Skeletal muscle satellite cell (primary cell): ENCODE results near the gene ANKRD6.

Source experiments
- H3K27me3 ChIP-seq: 2 replicates; pipeline ENCODE4 v1.7.0; 2013; ENCODE audit warnings: low read length; ENCODE audit not compliant: control insufficient read depth, insufficient read depth
- H3K36me3 ChIP-seq: 2 replicates; pipeline ENCODE4 v1.7.0; 2013; ENCODE audit warnings: mild to moderate bottlenecking, control low read depth, low read length; ENCODE audit not compliant: insufficient read depth
- H3K4me1 ChIP-seq: 2 replicates; pipeline ENCODE4 v1.7.0; 2013; ENCODE audit warnings: low read length; ENCODE audit not compliant: control insufficient read depth, insufficient read depth
- H3K4me2 ChIP-seq: 2 replicates; pipeline ENCODE4 v1.7.0; 2013; ENCODE audit warnings: mild to moderate bottlenecking, low read length
- H3K4me3 ChIP-seq: 2 replicates; pipeline ENCODE4 v1.7.0; 2013; ENCODE audit warnings: low read length
- H3K9ac ChIP-seq: 2 replicates; pipeline ENCODE4 v1.7.0; 2013; ENCODE audit warnings: mild to moderate bottlenecking, low read depth, low read length, moderate library complexity
- H3K9me3 ChIP-seq: replicated peaks from 2 replicates; pipeline ENCODE4 v1.7.0; 2013; ENCODE audit warnings: mild to moderate bottlenecking, control low read depth, low read length

The ANKRD6 gene

DNA sequence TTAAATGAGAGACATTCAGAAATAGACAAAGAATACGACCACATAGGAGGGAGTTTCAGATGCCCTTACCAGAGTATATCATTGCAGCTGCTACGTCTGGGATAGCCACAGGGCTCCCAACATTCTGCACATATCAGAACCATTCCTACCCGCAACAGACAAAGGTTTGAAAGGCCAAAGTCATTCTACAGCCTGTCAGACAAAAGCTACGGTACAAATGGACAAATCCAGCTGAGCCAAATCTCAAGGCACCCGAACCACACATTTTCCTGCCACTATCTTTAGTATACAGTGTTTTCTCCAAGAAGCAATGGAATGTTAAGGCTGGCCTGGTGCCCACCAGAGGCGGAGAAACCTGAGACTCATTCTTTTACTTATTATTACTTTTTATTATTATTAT, 236.1 kb downstream of the ANKRD6 start:
- H3K36me3 ChIP-seq: peaks cover 46% of the 10 kb centered on the region
- no peak overlapping the region for H3K4me2 ChIP-seq
- no peak overlapping the region for H3K9ac ChIP-seq
- H3K9me3 ChIP-seq: no peaks in the 10 kb centered on the region
- no peak overlapping the region for H3K4me3 ChIP-seq
- H3K4me1 ChIP-seq: no peaks in the 10 kb centered on the region
- no peaks in the 10 kb centered on the region for H3K27me3 ChIP-seq

DNA sequence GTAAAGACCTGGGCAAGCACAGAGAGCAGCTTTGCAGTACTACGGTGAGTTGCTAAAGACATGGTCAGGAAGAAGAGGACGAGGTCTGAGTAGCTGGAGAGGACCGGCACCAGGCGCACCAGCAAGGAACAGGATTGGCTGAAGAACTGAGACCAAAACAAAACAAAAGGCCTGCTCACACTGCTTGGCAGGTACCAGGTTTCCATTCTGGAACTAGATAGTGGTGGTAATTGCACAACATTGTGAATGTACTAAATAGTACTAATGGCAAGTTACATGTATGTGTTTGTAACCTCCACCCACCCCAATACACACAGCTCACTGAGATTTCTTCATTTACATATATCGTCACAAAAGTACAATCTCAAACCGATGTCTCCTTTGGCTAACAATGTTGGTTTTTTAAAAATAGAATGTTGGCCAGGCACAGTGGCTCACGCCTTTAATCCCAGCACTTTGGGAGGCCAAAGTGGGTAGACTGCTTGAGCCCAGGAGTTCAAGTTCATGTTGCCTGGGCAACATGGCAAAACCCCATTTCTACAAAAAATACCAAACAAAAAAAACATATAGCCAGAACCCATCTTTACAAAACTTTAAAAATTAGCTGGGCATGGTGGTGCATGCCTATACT, 238.1 kb downstream of the ANKRD6 start:
- Histone ChIP-seq H3K36me3 (peaks cover 61% of the 10 kb centered on the region), H3K9ac (no peak overlapping the region), H3K4me3 (no peak overlapping the region), H3K4me1 (no peaks in the 10 kb centered on the region), H3K27me3 (no peaks in the 10 kb centered on the region), H3K4me2 (no peak overlapping the region), H3K9me3 (no peaks in the 10 kb centered on the region)

DNA sequence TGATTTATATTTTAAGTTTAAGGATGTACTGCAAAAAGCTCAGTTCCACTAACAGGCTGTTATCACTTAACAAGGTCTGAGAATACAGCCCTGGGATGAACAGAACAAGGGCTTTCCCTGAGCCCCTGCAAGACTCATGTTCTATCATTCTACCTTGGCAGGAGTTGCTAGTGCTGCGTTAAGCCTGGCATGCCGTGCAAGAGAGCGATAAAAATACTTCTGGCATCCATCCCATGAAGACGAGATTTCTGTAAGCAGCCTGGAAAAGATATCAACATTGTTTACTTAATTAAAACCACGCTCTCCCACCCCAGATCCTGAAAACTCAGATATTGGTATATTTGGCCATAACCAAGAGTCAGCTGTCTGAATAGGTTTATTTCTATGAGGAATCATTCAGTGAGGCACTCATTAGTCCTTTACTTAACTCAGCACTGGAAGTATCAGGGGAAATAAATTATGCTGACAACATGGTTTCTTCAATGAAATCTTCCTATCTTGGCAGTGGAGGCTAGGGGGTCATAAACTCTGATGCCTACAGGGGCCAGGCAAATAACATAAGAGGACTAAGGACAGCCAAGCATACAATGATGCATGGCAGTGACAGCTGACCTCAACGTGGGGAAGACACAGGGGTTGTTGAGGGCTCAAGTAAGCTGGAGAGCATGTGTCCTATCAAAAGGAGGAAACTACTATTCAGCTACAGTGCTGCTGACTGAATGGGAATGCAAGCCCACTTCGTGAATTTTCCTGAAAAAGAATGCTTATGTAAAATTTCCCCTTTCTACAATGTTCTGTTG, 243.2 kb downstream of the ANKRD6 start:
- no peaks in the 10 kb centered on the region for H3K4me1 ChIP-seq
- no peak overlapping the region for H3K4me3 ChIP-seq
- H3K9me3 ChIP-seq: no peaks in the 10 kb centered on the region
- no peaks in the 10 kb centered on the region for H3K27me3 ChIP-seq
- peaks cover 87% of the 10 kb centered on the region for H3K36me3 ChIP-seq
- H3K9ac ChIP-seq: no peak overlapping the region
- H3K4me2 ChIP-seq: no peak overlapping the region

DNA sequence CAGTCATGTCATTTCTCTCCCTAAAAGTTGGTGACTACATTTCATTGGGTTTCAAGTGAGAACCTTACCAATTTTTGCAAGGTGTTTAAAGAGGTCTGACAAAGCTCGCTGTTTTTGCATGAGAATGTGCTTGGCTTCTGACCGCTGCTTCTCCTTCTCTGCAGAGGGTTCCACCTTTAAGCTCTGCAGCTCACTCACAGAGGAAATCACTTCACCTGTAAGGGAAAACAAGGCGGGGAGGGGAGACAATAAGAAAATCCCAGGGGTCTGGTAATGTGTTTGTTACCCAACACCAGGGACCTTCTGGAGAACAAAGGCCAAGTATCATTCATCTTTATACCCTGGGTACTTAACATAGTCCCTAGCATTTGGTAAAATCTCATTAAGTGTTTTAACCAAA, 245.6 kb downstream of the ANKRD6 start:
- H3K9ac ChIP-seq: no peak overlapping the region
- no peak overlapping the region for H3K4me2 ChIP-seq
- peaks cover 77% of the 10 kb centered on the region for H3K36me3 ChIP-seq
- no peaks in the 10 kb centered on the region for H3K4me1 ChIP-seq
- H3K9me3 ChIP-seq: no peaks in the 10 kb centered on the region
- H3K4me3 ChIP-seq: no peak overlapping the region
- H3K27me3 ChIP-seq: no peaks in the 10 kb centered on the region

DNA sequence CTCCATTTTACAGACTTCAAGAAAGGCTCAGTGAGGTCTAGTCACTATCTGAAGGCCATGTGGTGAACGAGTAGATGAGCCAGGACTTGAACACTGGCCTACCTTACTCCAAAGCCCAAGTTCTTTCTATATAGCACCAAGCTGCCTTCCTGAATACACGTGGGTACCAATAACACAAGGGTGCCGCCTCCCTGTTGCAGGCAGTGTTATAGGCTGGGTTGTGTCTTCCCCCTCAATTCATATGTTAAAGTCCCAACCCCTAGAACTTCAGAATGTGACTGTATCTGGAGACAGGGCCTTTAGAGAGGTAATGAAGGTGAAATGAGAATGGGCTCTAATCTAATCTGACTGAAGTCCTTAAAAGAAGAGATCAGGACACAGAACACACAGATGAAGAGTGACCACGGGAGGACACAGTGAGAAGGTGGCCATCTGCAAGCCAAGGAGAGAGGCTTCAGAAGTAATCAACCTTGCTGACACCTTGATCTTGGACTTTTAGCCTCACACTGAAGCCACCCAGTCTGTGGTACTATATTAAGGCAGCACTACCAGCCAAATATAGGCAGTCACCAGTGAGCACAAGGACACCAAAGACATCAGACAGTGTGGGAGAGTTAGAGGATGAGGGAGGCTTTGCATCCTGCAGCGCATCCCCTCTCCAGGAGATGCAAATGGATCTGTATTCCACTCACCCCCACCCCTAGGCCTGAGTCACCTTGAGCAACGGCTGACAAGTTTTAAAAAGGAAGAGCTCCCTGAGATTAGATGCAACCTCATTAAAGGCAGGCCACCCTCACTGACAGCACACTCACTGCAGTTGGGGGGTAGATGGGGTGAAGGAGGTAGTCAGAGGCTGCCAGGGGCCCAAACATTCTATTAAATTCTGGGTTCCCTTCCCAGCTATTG, 246.5 kb downstream of the ANKRD6 start:
- no peak overlapping the region for H3K4me3 ChIP-seq
- H3K27me3 ChIP-seq: no peaks in the 10 kb centered on the region
- no peak overlapping the region for H3K9ac ChIP-seq
- no peaks in the 10 kb centered on the region for H3K9me3 ChIP-seq
- H3K4me2 ChIP-seq: no peak overlapping the region
- peaks cover 78% of the 10 kb centered on the region for H3K36me3 ChIP-seq
- no peaks in the 10 kb centered on the region for H3K4me1 ChIP-seq

DNA sequence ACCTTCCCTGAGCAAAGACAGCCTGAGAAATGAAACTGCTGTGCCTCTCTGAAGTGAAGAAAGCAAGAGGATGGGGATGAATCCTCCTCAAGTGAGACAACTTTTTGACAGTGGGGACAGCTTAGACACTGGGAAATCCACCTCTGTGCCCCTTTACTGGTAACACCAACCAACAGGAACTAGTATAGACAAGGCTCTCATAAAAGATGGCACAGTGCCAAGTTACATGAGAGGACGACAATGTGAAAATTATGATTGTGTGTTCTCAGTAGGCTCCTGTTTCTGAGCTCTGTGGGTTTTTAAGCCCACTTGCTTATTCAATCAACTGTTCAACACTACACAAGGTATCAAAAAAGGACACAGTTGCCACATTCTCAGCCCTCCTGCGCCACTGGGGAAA, 247.2 kb downstream of the ANKRD6 start:
- H3K4me3 ChIP-seq: no peak overlapping the region
- peaks cover 78% of the 10 kb centered on the region for H3K36me3 ChIP-seq
- no peaks in the 10 kb centered on the region for H3K9me3 ChIP-seq
- no peaks in the 10 kb centered on the region for H3K27me3 ChIP-seq
- no peak overlapping the region for H3K9ac ChIP-seq
- no peaks in the 10 kb centered on the region for H3K4me1 ChIP-seq
- H3K4me2 ChIP-seq: no peak overlapping the region

DNA sequence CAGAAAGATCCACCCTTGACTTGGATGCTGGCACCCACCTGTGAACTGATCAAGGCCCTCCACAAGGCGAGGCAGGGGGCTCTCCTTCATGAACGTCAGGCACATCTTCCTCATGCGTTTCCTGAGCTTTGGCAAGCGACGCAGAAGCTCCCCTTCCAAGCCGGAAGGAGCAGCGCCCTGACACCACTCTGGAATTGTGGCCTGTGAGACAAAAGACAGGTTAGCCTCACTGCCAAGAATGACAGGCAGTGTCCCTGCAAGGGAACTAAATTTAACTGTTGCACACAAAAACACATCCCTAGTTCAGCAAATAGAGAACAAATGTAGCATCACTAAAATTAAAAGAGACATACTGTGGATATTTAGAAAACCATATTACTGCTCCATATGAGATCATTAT, 247.6 kb downstream of the ANKRD6 start:
- Histone ChIP-seq H3K9ac (no peak overlapping the region), H3K4me3 (no peak overlapping the region), H3K9me3 (no peaks in the 10 kb centered on the region), H3K4me2 (no peak overlapping the region), H3K36me3 (peaks cover 78% of the 10 kb centered on the region), H3K27me3 (no peaks in the 10 kb centered on the region), H3K4me1 (no peaks in the 10 kb centered on the region)

DNA sequence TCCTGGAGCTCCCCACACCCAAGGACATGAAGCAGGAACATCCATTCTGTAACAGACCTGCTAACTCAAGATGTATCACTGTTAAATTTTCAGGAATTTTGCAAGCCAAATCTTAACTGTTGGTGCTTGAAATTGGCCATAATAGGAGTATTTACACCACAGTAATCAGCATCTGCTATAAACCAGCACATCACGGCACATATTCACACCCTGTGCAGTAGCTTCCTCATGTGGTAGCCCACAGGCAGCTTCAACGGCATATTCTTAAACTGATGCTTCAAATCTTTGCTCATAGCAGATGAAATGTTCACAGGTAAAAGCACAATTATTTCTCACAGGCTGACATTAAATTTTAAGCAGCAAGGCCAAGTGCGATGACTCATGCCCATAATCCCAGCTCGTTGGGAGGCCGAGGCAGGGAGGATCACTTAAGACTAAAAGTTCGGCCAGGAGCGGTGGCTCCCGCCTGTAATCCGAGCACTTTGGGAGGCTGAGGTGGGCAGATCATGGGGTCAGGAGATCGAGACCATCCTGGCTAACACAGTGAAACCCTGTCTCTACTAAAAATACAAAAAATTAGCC, 249.1 kb downstream of the ANKRD6 start:
- Histone ChIP-seq H3K4me2 (no peak overlapping the region), H3K27me3 (no peaks in the 10 kb centered on the region)

DNA sequence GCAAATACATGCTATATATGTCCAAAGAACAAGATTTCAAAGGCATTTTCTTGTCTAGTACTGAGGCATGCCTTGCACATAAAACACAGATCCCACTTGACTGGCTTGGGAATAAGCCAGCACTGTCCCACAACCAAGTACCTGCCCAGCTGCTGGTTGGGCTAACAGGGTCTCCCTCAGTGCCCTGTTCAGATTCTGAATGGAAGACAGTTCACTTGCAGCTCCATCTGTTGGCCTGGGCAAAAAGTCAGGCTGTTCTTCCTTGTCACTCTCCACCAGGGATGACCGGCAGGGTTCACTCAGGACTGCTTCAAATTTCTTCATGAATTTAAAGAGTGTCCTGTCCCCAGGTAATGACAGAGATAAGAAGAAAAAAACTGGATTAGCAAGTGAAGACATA, 250.0 kb downstream of the ANKRD6 start:
- H3K9ac ChIP-seq: no peak overlapping the region
- no peaks in the 10 kb centered on the region for H3K4me1 ChIP-seq
- H3K4me2 ChIP-seq: no peak overlapping the region
- no peaks in the 10 kb centered on the region for H3K27me3 ChIP-seq
- H3K4me3 ChIP-seq: no peak overlapping the region
- H3K9me3 ChIP-seq: no peaks in the 10 kb centered on the region
- H3K36me3 ChIP-seq: peaks cover 72% of the 10 kb centered on the region

More for the DNA sequence above, 249.1 kb downstream of the ANKRD6 start:
- Histone ChIP-seq H3K9me3 (no peaks in the 10 kb centered on the region), H3K9ac (no peak overlapping the region), H3K36me3 (peaks cover 70% of the 10 kb centered on the region), H3K4me3 (no peak overlapping the region), H3K4me1 (no peaks in the 10 kb centered on the region)
